HepG2 (cell line): ENCODE measurements around the gene LIMD2. TPM values are rescaled to one million over a fixed set of nuclear protein-coding genes. Genes with fewer than 3 reads are reported as not detected.

Experiments used
- AKAP8 ChIP-seq: sonication (generic); formaldehyde crosslinking; IDR thresholded peaks from 2 replicates; pipeline ENCODE4 v1.5.1; 2020; ENCODE audit warnings: mild to moderate bottlenecking, missing genetic modification reagents
- ARID2 ChIP-seq: sonication (generic); formaldehyde crosslinking; IDR thresholded peaks from 2 replicates; pipeline ENCODE4 v1.8.1; 2022; ENCODE audit warnings: mild to moderate bottlenecking, missing genetic modification reagents, borderline replicate concordance
- CSRNP2 ChIP-seq: sonication (generic); formaldehyde crosslinking; conservative IDR thresholded peaks from 2 replicates; pipeline ENCODE4 v1.8.0; 2022; ENCODE audit warnings: low read depth, missing genetic modification reagents
- GPBP1L1 ChIP-seq: sonication (generic); formaldehyde crosslinking; IDR thresholded peaks from 2 replicates; pipeline ENCODE4 v1.5.0; 2020; ENCODE audit warnings: mild to moderate bottlenecking, missing genetic modification reagents
- PRDM10 ChIP-seq: sonication (generic); formaldehyde crosslinking; IDR thresholded peaks from 2 replicates; pipeline ENCODE4 v1.4.0; 2020; ENCODE audit warnings: low read depth, missing genetic modification reagents
- RBM22 ChIP-seq: fragments of 200-400 bp; formaldehyde crosslinking; optimal IDR thresholded peaks from 2 replicates; pipeline ENCODE3; 2017; ENCODE audit warnings: mild to moderate bottlenecking, low read length, moderate library complexity
- SOX5 ChIP-seq: IDR thresholded peaks from 2 replicates; pipeline ENCODE4 v1.6.1; 2016; ENCODE audit warnings: borderline replicate concordance
- TEAD3 ChIP-seq: optimal IDR thresholded peaks from 2 replicates; pipeline ENCODE3; 2016; ENCODE audit warnings: borderline replicate concordance
- ZBTB34 ChIP-seq: sonication (generic); formaldehyde crosslinking; IDR thresholded peaks from 2 replicates; pipeline ENCODE4 v1.8.0; 2022; ENCODE audit warnings: mild to moderate bottlenecking, missing genetic modification reagents
- ZBTB46 ChIP-seq: sonication (generic); formaldehyde crosslinking; IDR thresholded peaks from 2 replicates; pipeline ENCODE4 v1.4.0; 2020; ENCODE audit warnings: mild to moderate bottlenecking, missing genetic modification reagents, borderline replicate concordance
- ZC3H4 ChIP-seq: sonication (generic); formaldehyde crosslinking; IDR thresholded peaks from 2 replicates; pipeline ENCODE4 v1.4.0; 2020; ENCODE audit warnings: missing genetic modification reagents, borderline replicate concordance
- ZNF75D ChIP-seq: sonication (generic); formaldehyde crosslinking; IDR thresholded peaks from 2 replicates; pipeline ENCODE4 v1.8.1; 2023; ENCODE audit warnings: missing genetic modification reagents, mild to moderate bottlenecking, borderline replicate concordance
- polyA plus RNA-seq, 8 experiments: library from polyadenylated mRNA; depleted of rRNA in 3 of 8; stranded (reverse) in 7 of 8; unstranded in 1 of 8; fragments of >200 nt; fragmentation: Illumina TruSeq in 4 of 8; extraction: Trizol in 4 of 8; gene quantifications; 2 replicates each; pipeline versions ENCODE4 v1.2.1 to v1.2.3, GENCODE V29; 2011 to 2016; ENCODE audit warnings: low read depth in 4 of 8, missing spikeins in 1 of 8, mixed read lengths in 1 of 8; ENCODE audit not compliant: insufficient read depth in 1 of 8
- total RNA-seq, 5 experiments: library from RNA; depleted of rRNA; stranded (reverse); fragments of >200 nt; fragmentation: Illumina TruSeq; extraction: Trizol; gene quantifications; 2 replicates each; pipeline ENCODE4 v1.2.3, GENCODE V29; 2016; ENCODE audit warnings: low read depth in 1 of 5
- TF ChIP-seq, protein P1 (sequence below): sonication (generic); formaldehyde crosslinking; IDR thresholded peaks from 2 replicates; pipeline ENCODE4 v1.5.0; 2020; ENCODE audit warnings: missing genetic modification reagents
- TF ChIP-seq, protein P2 (sequence below): sonication (generic); formaldehyde crosslinking; IDR thresholded peaks from 2 replicates; pipeline ENCODE4 v1.9.0; 2021; ENCODE audit warnings: missing genetic modification reagents, mild to moderate bottlenecking, borderline replicate concordance

Gene LIMD2
- total and polyA plus RNA-seq, 2 of the 13 experiments (the other 11 are each of a cell fraction or from before 2014, with no cell fraction given): 9.0 to 20.8 TPM

DNA sequence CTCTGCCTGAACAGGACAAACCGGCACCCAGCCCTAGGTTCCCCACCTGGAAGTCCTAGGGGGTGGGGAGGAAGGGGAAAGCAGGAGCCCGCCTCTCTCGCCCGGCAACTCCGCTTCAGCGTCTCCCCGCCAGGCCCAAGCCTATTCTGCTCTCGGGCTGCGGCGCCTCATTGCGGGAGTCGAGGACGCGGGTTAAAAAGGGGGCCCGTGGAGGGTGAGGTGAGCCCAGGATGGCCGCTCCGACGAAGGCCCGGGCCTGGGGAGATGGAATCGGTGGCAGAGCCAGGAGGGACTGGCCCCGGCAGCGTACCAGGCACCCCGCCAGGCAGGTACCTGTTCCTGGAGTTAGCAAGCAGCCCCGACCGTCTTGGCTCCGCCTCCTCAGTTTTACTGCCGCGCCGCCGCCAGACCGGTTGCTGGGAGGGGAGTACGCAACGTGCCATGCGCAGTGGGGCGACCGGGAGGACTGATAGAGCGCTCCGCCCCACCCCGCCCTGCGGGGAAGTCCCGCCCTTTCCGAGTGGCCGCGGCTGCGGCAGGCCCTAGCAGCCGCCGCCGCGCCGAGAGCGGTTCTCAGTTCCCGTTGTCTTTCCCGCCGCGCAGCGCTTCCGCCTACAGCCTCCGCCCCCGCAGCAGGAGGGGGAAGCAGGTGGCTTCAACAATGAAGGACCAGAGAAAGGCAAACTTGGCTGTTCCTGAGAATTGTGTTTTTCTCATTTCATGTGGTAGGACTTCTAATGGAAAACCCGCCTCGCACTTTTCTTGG is 41.7 kb upstream of the LIMD2 start, which contains the start of gene STRADA (continued):
- TF ChIP-seq ZNF75D (CRISPR knock-in tag): 0 out of 2 replicates have a peak, but pooled peaks have one; percentile 42
- peak; percentile 97; the same call in 1 of the 2 replicates for TF ChIP-seq ARID2 (CRISPR knock-in tag)
- TF ChIP-seq ZC3H4 (CRISPR knock-in tag): no peak; the same call in 1 of the 2 replicates
- TF ChIP-seq GPBP1L1 (CRISPR knock-in tag): no peak
- peak; percentile 38; the same call in 1 of the 2 replicates for TF ChIP-seq ZBTB34 (CRISPR knock-in tag)
- TF ChIP-seq ZBTB46 (CRISPR knock-in tag): peak; percentile 29; the same call in 1 of the 2 replicates
- no peak for TF ChIP-seq RBM22
- TF ChIP-seq, protein P1, sequence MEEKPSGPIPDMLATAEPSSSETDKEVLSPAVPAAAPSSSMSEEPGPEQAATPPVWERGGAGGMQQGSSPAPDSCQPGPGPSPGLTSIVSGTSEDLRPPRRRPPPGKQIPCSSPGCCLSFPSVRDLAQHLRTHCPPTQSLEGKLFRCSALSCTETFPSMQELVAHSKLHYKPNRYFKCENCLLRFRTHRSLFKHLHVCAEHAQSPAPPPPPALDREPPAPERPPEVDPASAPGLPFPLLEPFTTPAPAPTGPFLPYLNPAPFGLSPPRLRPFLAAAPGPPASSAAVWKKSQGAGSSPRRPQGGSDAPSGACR (CRISPR knock-in tag): no peak; the same call in 1 of the 2 replicates
- TF ChIP-seq SOX5 (CRISPR knock-in tag): 0 out of 2 replicates have a peak, but pooled peaks have one; percentile 6
- TF ChIP-seq PRDM10 (CRISPR knock-in tag): no peak
- no peak; the same call in 1 of the 2 replicates for TF ChIP-seq AKAP8
- TF ChIP-seq, protein P2, sequence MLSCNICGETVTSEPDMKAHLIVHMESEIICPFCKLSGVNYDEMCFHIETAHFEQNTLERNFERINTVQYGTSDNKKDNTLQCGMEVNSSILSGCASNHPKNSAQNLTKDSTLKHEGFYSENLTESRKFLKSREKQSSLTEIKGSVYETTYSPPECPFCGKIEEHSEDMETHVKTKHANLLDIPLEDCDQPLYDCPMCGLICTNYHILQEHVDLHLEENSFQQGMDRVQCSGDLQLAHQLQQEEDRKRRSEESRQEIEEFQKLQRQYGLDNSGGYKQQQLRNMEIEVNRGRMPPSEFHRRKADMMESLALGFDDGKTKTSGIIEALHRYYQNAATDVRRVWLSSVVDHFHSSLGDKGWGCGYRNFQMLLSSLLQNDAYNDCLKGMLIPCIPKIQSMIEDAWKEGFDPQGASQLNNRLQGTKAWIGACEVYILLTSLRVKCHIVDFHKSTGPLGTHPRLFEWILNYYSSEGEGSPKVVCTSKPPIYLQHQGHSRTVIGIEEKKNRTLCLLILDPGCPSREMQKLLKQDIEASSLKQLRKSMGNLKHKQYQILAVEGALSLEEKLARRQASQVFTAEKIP (CRISPR knock-in tag): no peak
- TF ChIP-seq CSRNP2 (CRISPR knock-in tag): no peak
- TF ChIP-seq TEAD3 (CRISPR knock-in tag): peak; percentile 9
